CD4-positive, alpha-beta memory T cell (primary cell): ENCODE results near the gene SNAPC5. TPM values are rescaled to one million over a fixed set of nuclear protein-coding genes. Genes with fewer than 3 reads are reported as not detected.

ENCODE experiments used
- CTCF ChIA-PET: fragments of 350-600 bp; sonication (Branson Sonifier 250); formaldehyde crosslinking; loops from one replicate; lab custom pipeline; 2021; ENCODE audit warnings: inconsistent platforms; ENCODE audit not compliant: partially characterized antibody; lab: Charles Lee
- POLR2A ChIA-PET: fragments of 350-600 bp; sonication (Branson Sonifier 250); formaldehyde crosslinking; loops from one replicate; lab custom pipeline; 2021; ENCODE audit not compliant: partially characterized antibody; lab: Charles Lee
- DNase-seq, 5 donors: peaks; one replicate each; pipeline versions ENCODE4 v3.0.0 to v3.0.0-alpha.2; 2020 to 2022; ENCODE audit warnings: mixed read lengths in 1 of 5
- H3K27ac ChIP-seq: one replicate; pipeline ENCODE4 v1.7.0; 2013; ENCODE audit warnings: low read depth, low read length
- H3K27me3 ChIP-seq: 2 replicates; pipeline ENCODE4 v1.7.0; 2013; ENCODE audit warnings: mild to moderate bottlenecking, low read length, moderate library complexity; ENCODE audit not compliant: insufficient read depth
- H3K36me3 ChIP-seq: 2 replicates; pipeline ENCODE4 v1.7.0; 2013; ENCODE audit warnings: mild to moderate bottlenecking, low read length, moderate library complexity; ENCODE audit not compliant: insufficient read depth
- H3K4me1 ChIP-seq: 2 replicates; pipeline ENCODE4 v1.7.0; 2013; ENCODE audit warnings: mild to moderate bottlenecking, low read length, moderate library complexity; ENCODE audit not compliant: insufficient read depth
- H3K4me3 ChIP-seq, 2 donors: one replicate each; pipeline ENCODE4 v1.7.0; 2013; ENCODE audit warnings: low read length in 2 of 2, mild to moderate bottlenecking in 1 of 2
- H3K9me3 ChIP-seq, 2 donors: one replicate each; pipeline ENCODE4 v1.7.0; 2013; ENCODE audit warnings: low read length in 2 of 2, control low read depth in 1 of 2; ENCODE audit not compliant: control insufficient read depth in 1 of 2
- H3K27ac Mint-ChIP-seq, 7 donors: one replicate each; pipeline ENCODE4 v1.8.0; 2020 to 2021; ENCODE audit warnings: mixed read lengths in 7 of 7, mild to moderate bottlenecking in 6 of 7, inconsistent platforms in 3 of 7, moderate library complexity in 3 of 7
- H3K27me3 Mint-ChIP-seq, 2 donors: one replicate each; pipeline ENCODE4 v1.8.0; 2020 to 2021; ENCODE audit warnings: mixed read lengths in 2 of 2
- H3K36me3 Mint-ChIP-seq, 2 donors: one replicate each; pipeline ENCODE4 v1.8.0; 2020 to 2021; ENCODE audit warnings: mixed read lengths in 2 of 2, inconsistent platforms in 1 of 2, mild to moderate bottlenecking in 1 of 2
- H3K4me1 Mint-ChIP-seq, 4 donors: one replicate each; pipeline ENCODE4 v1.8.0; 2020 to 2021; ENCODE audit warnings: mixed read lengths in 4 of 4, mild to moderate bottlenecking in 1 of 4
- H3K4me3 Mint-ChIP-seq, 8 donors: one replicate each; pipeline ENCODE4 v1.8.0; 2020 to 2021; ENCODE audit warnings: mixed read lengths in 8 of 8, mild to moderate bottlenecking in 7 of 8, moderate library complexity in 6 of 8, inconsistent platforms in 3 of 8
- H3K9me3 Mint-ChIP-seq, 8 donors: one replicate each; pipeline ENCODE4 v1.8.0; 2020 to 2021; ENCODE audit warnings: mixed read lengths in 8 of 8, mild to moderate bottlenecking in 5 of 8, inconsistent platforms in 3 of 8, moderate library complexity in 1 of 8
- intact Hi-C: fragments of 100-400 bp; cut with micrococcal nuclease; formaldehyde crosslinking; loops from one replicate; pipeline ENCODE4 v1.15.1; 2023
- microRNA-seq: library from miRNA; unstranded; fragments of <30 nt; microRNA quantifications from one replicate; pipeline ENCODE4 v1.2.0, GENCODE V29; 2021; ENCODE audit warnings: borderline replicate concordance, borderline number of aligned reads, borderline microRNAs expressed, mixed read lengths
- polyA plus RNA-seq, 2 donors: library from polyadenylated mRNA; unstranded; fragments of 300-500 nt; fragmentation: Illumina TruSeq; gene quantifications; one replicate each; pipeline ENCODE4 v1.2.3, GENCODE V29; 2021
- total RNA-seq, 2 experiments: library from RNA; stranded (reverse); gene quantifications; one replicate each; pipeline ENCODE4 v1.2.3, GENCODE V29; 2021

Gene SNAPC5
- total and polyA plus RNA-seq, 4 experiments from 2014 or later, result 32.5 to 76.1 (median 47.4) TPM

- CTCF ChIA-PET, result no interaction called here
These were observed 45.1 kb downstream of the SNAPC5 start for GRCh38 chr15:66452420-66452819.

More at GRCh38 chr15:66452420-66452819, 45.1 kb downstream of the SNAPC5 start:
- H3K36me3 Mint-ChIP-seq, result peaks cover 22 to 33% of the 10 kb centered on the region in 2 donors
- Histone ChIP-seq H3K4me1 (no peaks in the 10 kb centered on the region), H3K27ac (no peak overlapping the region), H3K4me3 (no peak overlapping the region), H3K36me3 (no peaks in the 10 kb centered on the region), H3K9me3 (no peaks in the 10 kb centered on the region), H3K27me3 (no peaks in the 10 kb centered on the region)
- DNase-seq, result no peak
- intact Hi-C loops, result no loop called here
- no peaks in the 10 kb centered on the region for H3K27me3 Mint-ChIP-seq
- peak overlapping the region in 1 of 7 donors; percentile 71 for H3K27ac Mint-ChIP-seq
- POLR2A ChIA-PET, result no interaction called here
- no peaks in the 10 kb centered on the region for H3K9me3 Mint-ChIP-seq
- H3K4me3 Mint-ChIP-seq, result no peak overlapping the region
- peaks cover 4 to 11% (median 6%) of the 10 kb centered on the region in 4 donors for H3K4me1 Mint-ChIP-seq

Small RNA genes lying within 50 kb of the gene (microRNA-seq; reads per million reads assigned to microRNA genes)
- not detected for gene MIR4512

Other genes starting within 250 kb of the SNAPC5 start
- gene MEGF11, start 244.0 kb downstream of the SNAPC5 start, total RNA-seq, result not detected
- gene MEGF11, start 244.0 kb downstream of the SNAPC5 start, polyA plus RNA-seq, result under 1 TPM in 1 of 2 donors, not detected in 1; 0.69 TPM
- 10 to 100 TPM; 36.8 to 40.3 TPM for gene DIS3L, start 204.2 kb downstream of the SNAPC5 start, total RNA-seq
- gene DIS3L, start 204.2 kb downstream of the SNAPC5 start, polyA plus RNA-seq, result 10 to 100 TPM; 32.4 to 35.6 TPM
- 1 to 10 TPM; 5.9 to 9.0 TPM for gene TIPIN, start 141.1 kb downstream of the SNAPC5 start, total RNA-seq
- gene TIPIN, start 141.1 kb downstream of the SNAPC5 start, polyA plus RNA-seq, result 1 to 10 TPM; 5.0 to 6.9 TPM
- 10 to 100 TPM; 54.0 to 54.9 TPM for gene MAP2K1, start 110.8 kb downstream of the SNAPC5 start, total RNA-seq
- gene MAP2K1, start 110.8 kb downstream of the SNAPC5 start, polyA plus RNA-seq, result 10 to 100 TPM; 44.9 to 71.2 TPM
- 1,000 to 10,000 TPM; 3,820 to 4,004 TPM for gene RPL4, start 7.1 kb upstream of the SNAPC5 start, total RNA-seq
- 1,000 to 10,000 TPM; 1,070 to 1,459 TPM for gene RPL4, start 7.1 kb upstream of the SNAPC5 start, polyA plus RNA-seq
- 1 to 10 TPM; 5.1 to 6.5 TPM for gene ZWILCH, start 7.6 kb upstream of the SNAPC5 start, total RNA-seq
- gene ZWILCH, start 7.6 kb upstream of the SNAPC5 start, polyA plus RNA-seq, result 1 to 10 TPM; 6.2 to 7.2 TPM
- gene LCTL, start 68.2 kb upstream of the SNAPC5 start, total RNA-seq, result not detected
- gene LCTL, start 68.2 kb upstream of the SNAPC5 start, polyA plus RNA-seq, result not detected
- under 1 TPM; 0.09 to 0.11 TPM for gene SMAD6, start 204.5 kb upstream of the SNAPC5 start, total RNA-seq
- gene SMAD6, start 204.5 kb upstream of the SNAPC5 start, polyA plus RNA-seq, result not detected